Astrocyte (in vitro differentiated cells and primary cell): ENCODE data around the gene LIMK1. TPM values are rescaled to one million over a fixed set of nuclear protein-coding genes. Genes with fewer than 3 reads are reported as not detected.
A peak's percentile ranks its signal among the peaks of the same experiment; 100 is the strongest.
"Not testable (repeated sequence)": the region's sequence is repeated elsewhere in the genome, so short reads cannot be mapped to it uniquely, and the experiment has no call there.

Experiments
- DNase-seq: peaks from one replicate; pipeline ENCODE4 v3.0.0-alpha.2; 2010; ENCODE audit warnings: low read depth
- FAIRE-seq: peaks from 2 replicates; lab custom pipeline; 2011; peaks lifted over from hg19 to GRCh38; lab: Jason Lieb, UNC
- H2AFZ ChIP-seq: 2 replicates; pipeline ENCODE4 v1.6.0; 2012; ENCODE audit warnings: low read depth, low read length, inconsistent platforms
- H3K27ac ChIP-seq: 2 replicates; pipeline ENCODE4 v1.5.1; 2011; ENCODE audit warnings: low read depth, low read length, inconsistent platforms
- H3K27me3 ChIP-seq: 2 replicates; pipeline ENCODE4 v1.6.0; 2011; ENCODE audit warnings: low read length, inconsistent platforms; ENCODE audit not compliant: insufficient read depth
- H3K36me3 ChIP-seq: 2 replicates; pipeline ENCODE4 v1.5.1; 2011; ENCODE audit warnings: low read length, inconsistent platforms; ENCODE audit not compliant: insufficient read depth
- H3K4me1 ChIP-seq: 2 replicates; pipeline ENCODE4 v1.5.1; 2011; ENCODE audit warnings: low read length, inconsistent platforms; ENCODE audit not compliant: insufficient read depth
- H3K4me2 ChIP-seq: 2 replicates; pipeline ENCODE4 v1.6.0; 2012; ENCODE audit warnings: low read length, inconsistent platforms
- H3K4me3 ChIP-seq: 2 replicates; pipeline ENCODE4 v1.5.1; 2011; ENCODE audit warnings: low read depth, mild to moderate bottlenecking, low read length, inconsistent platforms; ENCODE audit not compliant: insufficient read depth
- H3K79me2 ChIP-seq: 2 replicates; pipeline ENCODE4 v1.6.0; 2012; ENCODE audit warnings: mild to moderate bottlenecking, low read length, inconsistent platforms; ENCODE audit not compliant: insufficient read depth
- H3K9ac ChIP-seq: 2 replicates; pipeline ENCODE4 v1.6.0; 2012; ENCODE audit warnings: mild to moderate bottlenecking, low read length, inconsistent platforms
- H3K9me3 ChIP-seq: 2 replicates; pipeline ENCODE4 v1.5.1; 2012; ENCODE audit warnings: low read depth, mild to moderate bottlenecking, low read length, inconsistent platforms; ENCODE audit not compliant: insufficient read depth
- H4K20me1 ChIP-seq: 2 replicates; pipeline ENCODE4 v1.6.0; 2012; ENCODE audit warnings: low read length, inconsistent platforms; ENCODE audit not compliant: insufficient read depth
- H3K27ac Mint-ChIP-seq: one replicate; pipeline ENCODE4 v1.8.0; 2021; ENCODE audit warnings: mild to moderate bottlenecking, mixed read lengths; ENCODE audit not compliant: unreplicated experiment
- H3K27me3 Mint-ChIP-seq: one replicate; pipeline ENCODE4 v1.8.0; 2021; ENCODE audit warnings: low read depth, mixed read lengths; ENCODE audit not compliant: unreplicated experiment
- H3K36me3 Mint-ChIP-seq: one replicate; pipeline ENCODE4 v1.8.0; 2021; ENCODE audit warnings: low read depth, mixed read lengths; ENCODE audit not compliant: unreplicated experiment
- H3K4me1 Mint-ChIP-seq: one replicate; pipeline ENCODE4 v1.8.0; 2021; ENCODE audit warnings: low read depth, mixed read lengths; ENCODE audit not compliant: unreplicated experiment
- H3K4me3 Mint-ChIP-seq: one replicate; pipeline ENCODE4 v1.8.0; 2021; ENCODE audit warnings: mild to moderate bottlenecking, moderate library complexity, mixed read lengths; ENCODE audit not compliant: unreplicated experiment
- H3K9me3 Mint-ChIP-seq: one replicate; pipeline ENCODE4 v1.8.0; 2021; ENCODE audit warnings: mild to moderate bottlenecking, mixed read lengths; ENCODE audit not compliant: unreplicated experiment
- CTCF ChIP-seq: IDR thresholded peaks from 2 replicates; pipeline ENCODE4 v1.5.1; 2011; ENCODE audit warnings: low read depth, mild to moderate bottlenecking, inconsistent platforms, low read length, moderate library complexity; ENCODE audit not compliant: insufficient read depth
- EZH2 ChIP-seq: IDR thresholded peaks from 2 replicates; pipeline ENCODE4 v1.6.1; 2012; ENCODE audit warnings: mild to moderate bottlenecking, low read length, inconsistent platforms; ENCODE audit not compliant: insufficient read depth
- total RNA-seq: library from RNA; stranded (reverse); gene quantifications from 2 replicates; pipeline ENCODE4 v1.2.1, GENCODE V29; 2021

LIMK1 gene
- total RNA-seq, 1 donor from 2014 or later = 67.8 TPM

- Histone ChIP-seq H3K36me3 (peaks cover 3% of the 10 kb centered on the region), H3K27me3 (no peaks in the 10 kb centered on the region), H3K4me1 (no peaks in the 10 kb centered on the region), H3K9ac (no peak overlapping the region), H2AFZ (no peak overlapping the region), H3K27ac (no peak overlapping the region), H3K4me3 (no peak overlapping the region), H3K9me3 (no peaks in the 10 kb centered on the region), H4K20me1 (no peaks in the 10 kb centered on the region), H3K4me2 (no peak overlapping the region), H3K79me2 (no peaks in the 10 kb centered on the region)
- no peak for TF ChIP-seq CTCF
- no peak for TF ChIP-seq EZH2
- H3K9me3 Mint-ChIP-seq = peaks cover 4% of the 10 kb centered on the region
- peak overlapping the region; percentile 28 for H3K4me3 Mint-ChIP-seq
- no peak for FAIRE-seq
- H3K27me3 Mint-ChIP-seq = no peaks in the 10 kb centered on the region
- no peaks in the 10 kb centered on the region for H3K4me1 Mint-ChIP-seq
- DNase-seq = no peak
- peaks cover 15% of the 10 kb centered on the region for H3K36me3 Mint-ChIP-seq
- no peak overlapping the region for H3K27ac Mint-ChIP-seq
These were observed 36.2 kb downstream of the LIMK1 start for GRCh38 chr7:74119831-74120230.

DNA sequence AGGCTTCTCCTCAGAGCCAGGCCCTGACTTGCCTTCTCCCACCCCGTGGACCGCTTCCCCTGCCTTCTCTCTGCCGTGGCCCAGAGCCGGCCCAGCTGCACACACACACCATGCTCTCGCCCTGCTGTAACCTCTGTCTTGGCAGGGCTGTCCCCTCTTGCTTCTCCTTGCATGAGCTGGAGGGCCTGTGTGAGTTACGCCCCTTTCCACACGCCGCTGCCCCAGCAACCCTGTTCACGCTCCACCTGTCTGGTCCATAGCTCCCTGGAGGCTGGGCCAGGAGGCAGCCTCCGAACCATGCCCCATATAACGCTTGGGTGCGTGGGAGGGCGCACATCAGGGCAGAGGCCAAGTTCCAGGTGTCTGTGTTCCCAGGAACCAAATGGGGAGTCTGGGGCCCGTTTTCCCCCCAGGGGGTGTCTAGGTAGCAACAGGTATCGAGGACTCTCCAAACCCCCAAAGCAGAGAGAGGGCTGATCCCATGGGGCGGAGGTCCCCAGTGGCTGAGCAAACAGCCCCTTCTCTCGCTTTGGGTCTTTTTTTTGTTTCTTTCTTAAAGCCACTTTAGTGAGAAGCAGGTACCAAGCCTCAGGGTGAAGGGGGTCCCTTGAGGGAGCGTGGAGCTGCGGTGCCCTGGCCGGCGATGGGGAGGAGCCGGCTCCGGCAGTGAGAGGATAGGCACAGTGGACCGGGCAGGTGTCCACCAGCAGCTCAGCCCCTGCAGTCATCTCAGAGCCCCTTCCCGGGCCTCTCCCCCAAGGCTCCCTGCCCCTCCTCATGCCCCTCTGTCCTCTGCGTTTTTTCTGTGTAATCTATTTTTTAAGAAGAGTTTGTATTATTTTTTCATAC is 38.0 kb downstream of the LIMK1 start:
- peaks cover 4% of the 10 kb centered on the region for H3K9me3 Mint-ChIP-seq
- Histone ChIP-seq H3K4me2 (no peak overlapping the region), H3K36me3 (peaks cover 3% of the 10 kb centered on the region), H3K4me1 (no peaks in the 10 kb centered on the region), H4K20me1 (no peaks in the 10 kb centered on the region), H3K79me2 (no peaks in the 10 kb centered on the region), H2AFZ (no peak overlapping the region), H3K4me3 (no peak overlapping the region), H3K27ac (no peak overlapping the region), H3K27me3 (no peaks in the 10 kb centered on the region), H3K9ac (no peak overlapping the region), H3K9me3 (no peaks in the 10 kb centered on the region)
- no peak overlapping the region for H3K4me3 Mint-ChIP-seq
- DNase-seq (no peak), FAIRE-seq (no peak)
- no peaks in the 10 kb centered on the region for H3K4me1 Mint-ChIP-seq
- H3K27me3 Mint-ChIP-seq = no peaks in the 10 kb centered on the region
- TF ChIP-seq EZH2 (no peak), CTCF (no peak)
- H3K36me3 Mint-ChIP-seq = peaks cover 15% of the 10 kb centered on the region
- no peak overlapping the region for H3K27ac Mint-ChIP-seq

GRCh38 chr7:74123892-74124291 is 40.3 kb downstream of the LIMK1 start:
- H3K4me3 Mint-ChIP-seq, H3K4me3 ChIP-seq, H3K4me1 Mint-ChIP-seq, H3K27ac ChIP-seq, H3K79me2 ChIP-seq, H3K36me3 ChIP-seq, H3K4me2 ChIP-seq, H3K9me3 ChIP-seq, FAIRE-seq, H3K9me3 Mint-ChIP-seq, H3K27ac Mint-ChIP-seq, DNase-seq, H3K27me3 ChIP-seq, H3K27me3 Mint-ChIP-seq, H2AFZ ChIP-seq, H4K20me1 ChIP-seq, H3K9ac ChIP-seq, H3K4me1 ChIP-seq: not testable (repeated sequence)
- H3K36me3 Mint-ChIP-seq = peaks cover 10% of the 10 kb centered on the region
